SK-N-SH (cell line): ENCODE data around the gene DPEP2NB.

Experiments
- EP300 ChIP-seq, 2 experiments: IDR thresholded peaks; 2 replicates each; pipeline versions ENCODE4 v1.4.0 to v1.6.1; 2012; ENCODE audit warnings: borderline replicate concordance in 1 of 2, low read depth in 1 of 2, low read length in 1 of 2
- EZH2phosphoT487 ChIP-seq: fragments of 200-600 bp; sonication (generic); IDR thresholded peaks from 2 replicates; pipeline ENCODE4 v1.6.1; 2017; ENCODE audit warnings: low read depth, mixed run types, mild to moderate bottlenecking, antibody characterized with exemption, moderate library complexity, borderline replicate concordance
- GABPA ChIP-seq: IDR thresholded peaks from 2 replicates; pipeline ENCODE4 v1.4.0; 2012; ENCODE audit warnings: low read depth, mild to moderate bottlenecking
- MXI1 ChIP-seq: IDR thresholded peaks from 2 replicates; pipeline ENCODE4 v1.6.1; 2012; ENCODE audit warnings: mild to moderate bottlenecking, low read depth, low read length, improper control_type of control experiment
- POLR2AphosphoS5 ChIP-seq: IDR thresholded peaks from 2 replicates; pipeline ENCODE4 v1.6.1; 2012; ENCODE audit warnings: low read depth, low read length
- RAD21 ChIP-seq: IDR thresholded peaks from 2 replicates; pipeline ENCODE4 v1.6.1; 2012; ENCODE audit warnings: mild to moderate bottlenecking, low read length
- RCOR1 ChIP-seq: fragments of 150-350 bp; IDR thresholded peaks from 2 replicates; pipeline ENCODE4 v1.6.1; 2017; ENCODE audit warnings: antibody characterized with exemption, low read length
- REST ChIP-seq: IDR thresholded peaks from 2 replicates; pipeline ENCODE4 v1.6.1; 2012; ENCODE audit warnings: mild to moderate bottlenecking, low read depth, low read length, moderate library complexity
- TAF1 ChIP-seq: IDR thresholded peaks from 2 replicates; pipeline ENCODE4 v1.6.1; 2012; ENCODE audit warnings: low read depth, mild to moderate bottlenecking, low read length, moderate library complexity, borderline replicate concordance
- TCF12 ChIP-seq: IDR thresholded peaks from 2 replicates; pipeline ENCODE4 v1.4.0; 2012
- TF ChIP-seq, protein P1 (sequence below): fragments of 200-600 bp; sonication (generic); IDR thresholded peaks from 2 replicates; pipeline ENCODE4 v1.6.1; 2017; ENCODE audit warnings: antibody characterized with exemption, mild to moderate bottlenecking, moderate library complexity
- TF ChIP-seq, protein P2 (sequence below): fragments of 150-350 bp; IDR thresholded peaks from 2 replicates; pipeline ENCODE4 v1.6.1; 2017; ENCODE audit warnings: antibody characterized with exemption, low read length, low read depth, borderline replicate concordance
- TF ChIP-seq, protein P3 (sequence below): IDR thresholded peaks from 2 replicates; pipeline ENCODE4; 2012

DNA sequence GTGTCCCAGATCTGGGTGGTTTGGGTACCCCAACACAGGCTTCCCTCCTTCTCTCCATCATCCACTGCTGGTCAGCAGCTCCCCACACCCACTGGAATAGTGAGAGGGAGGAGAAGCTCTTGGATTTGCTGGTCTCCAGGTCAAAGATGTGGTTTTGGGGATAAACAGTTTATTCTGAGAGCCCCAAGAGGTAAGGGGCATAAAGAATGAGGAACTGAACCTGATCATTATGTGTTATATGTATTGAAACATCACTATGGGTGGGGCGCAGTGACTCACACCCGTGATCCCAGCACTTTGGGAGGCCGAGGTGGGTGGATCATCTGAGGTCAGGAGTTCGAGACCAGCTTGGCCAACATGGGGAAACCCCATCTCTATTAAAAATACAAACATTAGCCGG lies 20.3 kb downstream of the DPEP2NB start:
- TF ChIP-seq, protein P1, sequence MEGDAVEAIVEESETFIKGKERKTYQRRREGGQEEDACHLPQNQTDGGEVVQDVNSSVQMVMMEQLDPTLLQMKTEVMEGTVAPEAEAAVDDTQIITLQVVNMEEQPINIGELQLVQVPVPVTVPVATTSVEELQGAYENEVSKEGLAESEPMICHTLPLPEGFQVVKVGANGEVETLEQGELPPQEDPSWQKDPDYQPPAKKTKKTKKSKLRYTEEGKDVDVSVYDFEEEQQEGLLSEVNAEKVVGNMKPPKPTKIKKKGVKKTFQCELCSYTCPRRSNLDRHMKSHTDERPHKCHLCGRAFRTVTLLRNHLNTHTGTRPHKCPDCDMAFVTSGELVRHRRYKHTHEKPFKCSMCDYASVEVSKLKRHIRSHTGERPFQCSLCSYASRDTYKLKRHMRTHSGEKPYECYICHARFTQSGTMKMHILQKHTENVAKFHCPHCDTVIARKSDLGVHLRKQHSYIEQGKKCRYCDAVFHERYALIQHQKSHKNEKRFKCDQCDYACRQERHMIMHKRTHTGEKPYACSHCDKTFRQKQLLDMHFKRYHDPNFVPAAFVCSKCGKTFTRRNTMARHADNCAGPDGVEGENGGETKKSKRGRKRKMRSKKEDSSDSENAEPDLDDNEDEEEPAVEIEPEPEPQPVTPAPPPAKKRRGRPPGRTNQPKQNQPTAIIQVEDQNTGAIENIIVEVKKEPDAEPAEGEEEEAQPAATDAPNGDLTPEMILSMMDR, result no peak
- TF ChIP-seq, protein P2, sequence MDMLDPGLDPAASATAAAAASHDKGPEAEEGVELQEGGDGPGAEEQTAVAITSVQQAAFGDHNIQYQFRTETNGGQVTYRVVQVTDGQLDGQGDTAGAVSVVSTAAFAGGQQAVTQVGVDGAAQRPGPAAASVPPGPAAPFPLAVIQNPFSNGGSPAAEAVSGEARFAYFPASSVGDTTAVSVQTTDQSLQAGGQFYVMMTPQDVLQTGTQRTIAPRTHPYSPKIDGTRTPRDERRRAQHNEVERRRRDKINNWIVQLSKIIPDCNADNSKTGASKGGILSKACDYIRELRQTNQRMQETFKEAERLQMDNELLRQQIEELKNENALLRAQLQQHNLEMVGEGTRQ, result no peak
- TF ChIP-seq RCOR1, result no peak
- TF ChIP-seq TAF1, result no peak
- TF ChIP-seq POLR2AphosphoS5, result no peak
- TF ChIP-seq REST, result no peak
- TF ChIP-seq RAD21, result no peak
- no peak for TF ChIP-seq TCF12
- TF ChIP-seq, protein P3, sequence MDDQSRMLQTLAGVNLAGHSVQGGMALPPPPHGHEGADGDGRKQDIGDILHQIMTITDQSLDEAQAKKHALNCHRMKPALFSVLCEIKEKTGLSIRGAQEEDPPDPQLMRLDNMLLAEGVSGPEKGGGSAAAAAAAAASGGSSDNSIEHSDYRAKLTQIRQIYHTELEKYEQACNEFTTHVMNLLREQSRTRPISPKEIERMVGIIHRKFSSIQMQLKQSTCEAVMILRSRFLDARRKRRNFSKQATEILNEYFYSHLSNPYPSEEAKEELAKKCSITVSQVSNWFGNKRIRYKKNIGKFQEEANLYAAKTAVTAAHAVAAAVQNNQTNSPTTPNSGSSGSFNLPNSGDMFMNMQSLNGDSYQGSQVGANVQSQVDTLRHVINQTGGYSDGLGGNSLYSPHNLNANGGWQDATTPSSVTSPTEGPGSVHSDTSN, result no peak
- TF ChIP-seq EZH2phosphoT487, result no peak
- no peak for TF ChIP-seq GABPA
- no peak for TF ChIP-seq EP300 (IDR thresholded peaks at IDR 0.05; ENCODE audit: borderline replicate concordance in 1 of 2, low read depth in 1 of 2, low read length in 1 of 2)
- no peak for TF ChIP-seq MXI1
